HepG2 (cell line): ENCODE data around the gene ARAP1. TPM values are rescaled to one million over a fixed set of nuclear protein-coding genes. Genes with fewer than 3 reads are reported as not detected.

Experiments used
- FOXM1 ChIP-seq: sonication (generic); formaldehyde crosslinking; IDR thresholded peaks from 2 replicates; pipeline ENCODE4 v1.5.0; 2020; ENCODE audit warnings: missing genetic modification reagents
- KLF13 ChIP-seq: sonication (generic); formaldehyde crosslinking; IDR thresholded peaks from 2 replicates; pipeline ENCODE4 v1.4.0; 2020; ENCODE audit warnings: mild to moderate bottlenecking, missing genetic modification reagents
- NAIF1 ChIP-seq: sonication (generic); formaldehyde crosslinking; IDR thresholded peaks from 2 replicates; pipeline ENCODE4 v1.5.0; 2020; ENCODE audit warnings: mild to moderate bottlenecking, missing genetic modification reagents, borderline replicate concordance
- RAD21 ChIP-seq: fragments of 450-650 bp; formaldehyde crosslinking; IDR thresholded peaks from 2 replicates; pipeline ENCODE4 v1.5.0; 2020; ENCODE audit warnings: mild to moderate bottlenecking
- SOX13 ChIP-seq, 3 experiments: fragments of 450-650 bp in 1 of 3; sonication (generic) in 1 of 3; formaldehyde crosslinking in 1 of 3; IDR thresholded peaks in 2 of 3; conservative IDR thresholded peaks in 1 of 3; 2 replicates each; pipeline versions ENCODE4 v1.5.0 to v1.6.1; 2016 to 2020; ENCODE audit warnings: antibody characterized with exemption in 1 of 3, mild to moderate bottlenecking in 1 of 3, missing compliant biosample characterization in 1 of 3, missing genetic modification reagents in 1 of 3, moderate library complexity in 1 of 3
- TARDBP ChIP-seq: sonication (generic); formaldehyde crosslinking; IDR thresholded peaks from 2 replicates; pipeline ENCODE4 v1.8.0; 2022; ENCODE audit warnings: mild to moderate bottlenecking, missing genetic modification reagents
- ZNF713 ChIP-seq: sonication (generic); formaldehyde crosslinking; IDR thresholded peaks from 2 replicates; pipeline ENCODE4 v1.4.0; 2020; ENCODE audit warnings: mild to moderate bottlenecking, missing genetic modification reagents
- ZNF788 ChIP-seq: sonication (generic); formaldehyde crosslinking; IDR thresholded peaks from 2 replicates; pipeline ENCODE4 v1.5.0; 2020; ENCODE audit warnings: mild to moderate bottlenecking, missing genetic modification reagents, borderline replicate concordance
- ZZZ3 ChIP-seq: sonication (generic); formaldehyde crosslinking; IDR thresholded peaks from 2 replicates; pipeline ENCODE4 v1.4.0; 2020; ENCODE audit warnings: missing genetic modification reagents, mild to moderate bottlenecking, borderline replicate concordance
- polyA plus RNA-seq, 8 experiments: library from polyadenylated mRNA; depleted of rRNA in 3 of 8; stranded (reverse) in 7 of 8; unstranded in 1 of 8; fragments of >200 nt; fragmentation: Illumina TruSeq in 4 of 8; extraction: Trizol in 4 of 8; gene quantifications; 2 replicates each; pipeline versions ENCODE4 v1.2.1 to v1.2.3, GENCODE V29; 2011 to 2016; ENCODE audit warnings: low read depth in 4 of 8, missing spikeins in 1 of 8, mixed read lengths in 1 of 8; ENCODE audit not compliant: insufficient read depth in 1 of 8
- total RNA-seq, 5 experiments: library from RNA; depleted of rRNA; stranded (reverse); fragments of >200 nt; fragmentation: Illumina TruSeq; extraction: Trizol; gene quantifications; 2 replicates each; pipeline ENCODE4 v1.2.3, GENCODE V29; 2016; ENCODE audit warnings: low read depth in 1 of 5
- TF ChIP-seq, protein P1 (sequence below): sonication (generic); formaldehyde crosslinking; IDR thresholded peaks from 2 replicates; pipeline ENCODE4 v1.4.0; 2020; ENCODE audit warnings: missing genetic modification reagents, mild to moderate bottlenecking, borderline replicate concordance
- TF ChIP-seq, protein P2 (sequence below): sonication (generic); formaldehyde crosslinking; IDR thresholded peaks from 2 replicates; pipeline ENCODE4 v1.5.1; 2020; ENCODE audit warnings: mild to moderate bottlenecking, moderate library complexity, missing genetic modification reagents
- TF ChIP-seq, protein P3 (sequence below): sonication (generic); formaldehyde crosslinking; IDR thresholded peaks from 2 replicates; pipeline ENCODE4 v1.4.0; 2020; ENCODE audit warnings: low read depth, missing genetic modification reagents
- TF ChIP-seq, protein P4 (sequence below): sonication (generic); formaldehyde crosslinking; IDR thresholded peaks from 2 replicates; pipeline ENCODE4 v1.8.0; 2022; ENCODE audit warnings: missing genetic modification reagents, mild to moderate bottlenecking, moderate library complexity, borderline replicate concordance
- TF ChIP-seq, protein P5 (sequence below): sonication (generic); formaldehyde crosslinking; IDR thresholded peaks from 2 replicates; pipeline ENCODE4 v1.4.0; 2020; ENCODE audit warnings: missing genetic modification reagents
- TF ChIP-seq, protein P6 (sequence below): IDR thresholded peaks from 2 replicates; pipeline ENCODE4 v1.6.1; 2016; ENCODE audit warnings: missing genetic modification reagents, missing compliant biosample characterization

Gene ARAP1
- total and polyA plus RNA-seq, 2 of the 13 experiments (the other 11 are each of a cell fraction or from before 2014, with no cell fraction given), result 43.2 to 55.5 TPM

DNA sequence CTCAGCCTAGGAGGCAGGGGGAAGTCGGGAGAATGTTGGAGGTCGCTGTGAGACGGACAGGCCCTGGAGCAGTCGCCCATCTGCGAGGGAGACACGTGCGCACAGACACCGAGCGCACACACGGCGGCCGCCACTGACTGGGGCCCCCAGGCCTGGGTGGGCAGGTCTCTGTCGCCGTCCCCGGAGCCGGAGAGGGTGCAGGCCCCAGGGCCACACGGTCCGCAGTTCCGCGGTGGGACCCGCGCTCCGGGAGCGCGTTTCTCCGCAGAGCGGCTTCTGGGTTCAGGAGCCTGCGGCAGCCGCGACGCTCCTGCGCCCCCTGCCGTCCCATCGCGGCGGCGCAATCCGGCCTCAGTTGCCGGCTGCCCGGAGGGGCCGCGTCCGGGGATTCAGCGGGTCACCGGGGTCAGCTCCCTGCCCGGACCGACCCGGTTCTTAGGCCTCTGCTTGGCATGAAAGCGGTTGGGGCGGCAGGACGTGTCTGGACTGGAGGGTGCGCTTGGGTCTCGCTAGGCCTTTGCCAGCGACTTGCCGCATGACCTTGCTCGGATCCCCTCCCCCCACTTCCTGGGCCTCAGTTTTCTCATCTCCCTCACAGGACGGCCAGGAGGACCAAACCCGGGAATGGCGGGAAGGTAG, 109.2 kb downstream of the ARAP1 start (continued):
- TF ChIP-seq, protein P1, sequence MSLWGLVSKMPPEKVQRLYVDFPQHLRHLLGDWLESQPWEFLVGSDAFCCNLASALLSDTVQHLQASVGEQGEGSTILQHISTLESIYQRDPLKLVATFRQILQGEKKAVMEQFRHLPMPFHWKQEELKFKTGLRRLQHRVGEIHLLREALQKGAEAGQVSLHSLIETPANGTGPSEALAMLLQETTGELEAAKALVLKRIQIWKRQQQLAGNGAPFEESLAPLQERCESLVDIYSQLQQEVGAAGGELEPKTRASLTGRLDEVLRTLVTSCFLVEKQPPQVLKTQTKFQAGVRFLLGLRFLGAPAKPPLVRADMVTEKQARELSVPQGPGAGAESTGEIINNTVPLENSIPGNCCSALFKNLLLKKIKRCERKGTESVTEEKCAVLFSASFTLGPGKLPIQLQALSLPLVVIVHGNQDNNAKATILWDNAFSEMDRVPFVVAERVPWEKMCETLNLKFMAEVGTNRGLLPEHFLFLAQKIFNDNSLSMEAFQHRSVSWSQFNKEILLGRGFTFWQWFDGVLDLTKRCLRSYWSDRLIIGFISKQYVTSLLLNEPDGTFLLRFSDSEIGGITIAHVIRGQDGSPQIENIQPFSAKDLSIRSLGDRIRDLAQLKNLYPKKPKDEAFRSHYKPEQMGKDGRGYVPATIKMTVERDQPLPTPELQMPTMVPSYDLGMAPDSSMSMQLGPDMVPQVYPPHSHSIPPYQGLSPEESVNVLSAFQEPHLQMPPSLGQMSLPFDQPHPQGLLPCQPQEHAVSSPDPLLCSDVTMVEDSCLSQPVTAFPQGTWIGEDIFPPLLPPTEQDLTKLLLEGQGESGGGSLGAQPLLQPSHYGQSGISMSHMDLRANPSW (CRISPR knock-in tag), result no peak
- TF ChIP-seq, protein P2, sequence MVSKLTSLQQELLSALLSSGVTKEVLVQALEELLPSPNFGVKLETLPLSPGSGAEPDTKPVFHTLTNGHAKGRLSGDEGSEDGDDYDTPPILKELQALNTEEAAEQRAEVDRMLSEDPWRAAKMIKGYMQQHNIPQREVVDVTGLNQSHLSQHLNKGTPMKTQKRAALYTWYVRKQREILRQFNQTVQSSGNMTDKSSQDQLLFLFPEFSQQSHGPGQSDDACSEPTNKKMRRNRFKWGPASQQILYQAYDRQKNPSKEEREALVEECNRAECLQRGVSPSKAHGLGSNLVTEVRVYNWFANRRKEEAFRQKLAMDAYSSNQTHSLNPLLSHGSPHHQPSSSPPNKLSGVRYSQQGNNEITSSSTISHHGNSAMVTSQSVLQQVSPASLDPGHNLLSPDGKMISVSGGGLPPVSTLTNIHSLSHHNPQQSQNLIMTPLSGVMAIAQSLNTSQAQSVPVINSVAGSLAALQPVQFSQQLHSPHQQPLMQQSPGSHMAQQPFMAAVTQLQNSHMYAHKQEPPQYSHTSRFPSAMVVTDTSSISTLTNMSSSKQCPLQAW, result 0 out of 2 replicates have a peak, but pooled peaks have one; percentile 18
- TF ChIP-seq ZNF713 (CRISPR knock-in tag) (no peak), FOXM1 (CRISPR knock-in tag) (no peak), NAIF1 (no peak), ZNF788 (CRISPR knock-in tag) (peak; percentile 51; the same call in 1 of the 2 replicates), SOX13 (IDR thresholded peaks at IDR 0.05) (no peak), SOX13 (CRISPR knock-in tag; conservative IDR thresholded peaks at IDR 0.05 in 1 of 2, IDR thresholded peaks at IDR 0.05 in 1 of 2) (no peak), ZZZ3 (CRISPR knock-in tag) (no peak), TARDBP (CRISPR knock-in tag) (0 out of 2 replicates have a peak, but pooled peaks have one; percentile 32), KLF13 (CRISPR knock-in tag) (no peak), RAD21 (CRISPR knock-in tag) (peak; percentile 97)
- TF ChIP-seq, protein P3, sequence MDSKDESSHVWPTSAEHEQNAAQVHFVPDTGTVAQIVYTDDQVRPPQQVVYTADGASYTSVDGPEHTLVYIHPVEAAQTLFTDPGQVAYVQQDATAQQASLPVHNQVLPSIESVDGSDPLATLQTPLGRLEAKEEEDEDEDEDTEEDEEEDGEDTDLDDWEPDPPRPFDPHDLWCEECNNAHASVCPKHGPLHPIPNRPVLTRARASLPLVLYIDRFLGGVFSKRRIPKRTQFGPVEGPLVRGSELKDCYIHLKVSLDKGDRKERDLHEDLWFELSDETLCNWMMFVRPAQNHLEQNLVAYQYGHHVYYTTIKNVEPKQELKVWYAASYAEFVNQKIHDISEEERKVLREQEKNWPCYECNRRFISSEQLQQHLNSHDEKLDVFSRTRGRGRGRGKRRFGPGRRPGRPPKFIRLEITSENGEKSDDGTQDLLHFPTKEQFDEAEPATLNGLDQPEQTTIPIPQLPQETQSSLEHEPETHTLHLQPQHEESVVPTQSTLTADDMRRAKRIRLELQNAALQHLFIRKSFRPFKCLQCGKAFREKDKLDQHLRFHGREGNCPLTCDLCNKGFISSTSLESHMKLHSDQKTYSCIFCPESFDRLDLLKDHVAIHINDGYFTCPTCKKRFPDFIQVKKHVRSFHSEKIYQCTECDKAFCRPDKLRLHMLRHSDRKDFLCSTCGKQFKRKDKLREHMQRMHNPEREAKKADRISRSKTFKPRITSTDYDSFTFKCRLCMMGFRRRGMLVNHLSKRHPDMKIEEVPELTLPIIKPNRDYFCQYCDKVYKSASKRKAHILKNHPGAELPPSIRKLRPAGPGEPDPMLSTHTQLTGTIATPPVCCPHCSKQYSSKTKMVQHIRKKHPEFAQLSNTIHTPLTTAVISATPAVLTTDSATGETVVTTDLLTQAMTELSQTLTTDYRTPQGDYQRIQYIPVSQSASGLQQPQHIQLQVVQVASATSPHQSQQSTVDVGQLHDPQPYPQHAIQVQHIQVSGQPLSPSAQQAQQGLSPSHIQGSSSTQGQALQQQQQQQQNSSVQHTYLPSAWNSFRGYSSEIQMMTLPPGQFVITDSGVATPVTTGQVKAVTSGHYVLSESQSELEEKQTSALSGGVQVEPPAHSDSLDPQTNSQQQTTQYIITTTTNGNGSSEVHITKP (CRISPR knock-in tag), result no peak
- TF ChIP-seq, protein P4, sequence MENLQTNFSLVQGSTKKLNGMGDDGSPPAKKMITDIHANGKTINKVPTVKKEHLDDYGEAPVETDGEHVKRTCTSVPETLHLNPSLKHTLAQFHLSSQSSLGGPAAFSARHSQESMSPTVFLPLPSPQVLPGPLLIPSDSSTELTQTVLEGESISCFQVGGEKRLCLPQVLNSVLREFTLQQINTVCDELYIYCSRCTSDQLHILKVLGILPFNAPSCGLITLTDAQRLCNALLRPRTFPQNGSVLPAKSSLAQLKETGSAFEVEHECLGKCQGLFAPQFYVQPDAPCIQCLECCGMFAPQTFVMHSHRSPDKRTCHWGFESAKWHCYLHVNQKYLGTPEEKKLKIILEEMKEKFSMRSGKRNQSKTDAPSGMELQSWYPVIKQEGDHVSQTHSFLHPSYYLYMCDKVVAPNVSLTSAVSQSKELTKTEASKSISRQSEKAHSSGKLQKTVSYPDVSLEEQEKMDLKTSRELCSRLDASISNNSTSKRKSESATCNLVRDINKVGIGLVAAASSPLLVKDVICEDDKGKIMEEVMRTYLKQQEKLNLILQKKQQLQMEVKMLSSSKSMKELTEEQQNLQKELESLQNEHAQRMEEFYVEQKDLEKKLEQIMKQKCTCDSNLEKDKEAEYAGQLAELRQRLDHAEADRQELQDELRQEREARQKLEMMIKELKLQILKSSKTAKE (CRISPR knock-in tag), result no peak
- TF ChIP-seq, protein P5, sequence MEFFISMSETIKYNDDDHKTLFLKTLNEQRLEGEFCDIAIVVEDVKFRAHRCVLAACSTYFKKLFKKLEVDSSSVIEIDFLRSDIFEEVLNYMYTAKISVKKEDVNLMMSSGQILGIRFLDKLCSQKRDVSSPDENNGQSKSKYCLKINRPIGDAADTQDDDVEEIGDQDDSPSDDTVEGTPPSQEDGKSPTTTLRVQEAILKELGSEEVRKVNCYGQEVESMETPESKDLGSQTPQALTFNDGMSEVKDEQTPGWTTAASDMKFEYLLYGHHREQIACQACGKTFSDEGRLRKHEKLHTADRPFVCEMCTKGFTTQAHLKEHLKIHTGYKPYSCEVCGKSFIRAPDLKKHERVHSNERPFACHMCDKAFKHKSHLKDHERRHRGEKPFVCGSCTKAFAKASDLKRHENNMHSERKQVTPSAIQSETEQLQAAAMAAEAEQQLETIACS, result no peak
- TF ChIP-seq, protein P6, sequence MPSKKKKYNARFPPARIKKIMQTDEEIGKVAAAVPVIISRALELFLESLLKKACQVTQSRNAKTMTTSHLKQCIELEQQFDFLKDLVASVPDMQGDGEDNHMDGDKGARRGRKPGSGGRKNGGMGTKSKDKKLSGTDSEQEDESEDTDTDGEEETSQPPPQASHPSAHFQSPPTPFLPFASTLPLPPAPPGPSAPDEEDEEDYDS (CRISPR knock-in tag), result no peak
